ENCODE data around the gene PAPSS1.

The PAPSS1 gene

DNA sequence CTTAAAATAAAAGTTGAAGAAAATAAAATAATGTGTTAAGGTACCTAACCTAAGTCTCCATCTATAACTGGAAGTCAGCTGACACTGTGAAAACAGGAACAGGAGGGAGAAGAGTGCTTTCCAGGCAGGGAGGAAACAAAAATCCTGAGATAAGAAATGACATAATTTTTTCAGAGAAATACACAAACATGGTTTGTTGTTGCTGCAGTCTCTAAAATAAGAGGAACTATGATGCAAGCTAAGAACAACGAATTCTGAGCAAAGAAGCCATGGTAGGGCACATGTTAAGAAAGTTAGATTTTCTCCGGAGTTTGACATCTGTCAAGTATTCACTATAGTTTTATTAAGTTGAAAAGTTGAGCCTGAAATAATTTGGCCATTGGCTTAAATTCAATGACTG lies 26.9 kb downstream of the PAPSS1 start:
- H3K79me2 ChIP-seq (ENCODE audit: insufficient read depth, low read length) = peaks cover 6% of the 10 kb centered on the region; the same call in 1 of the 2 replicates
- H3K9me2 ChIP-seq (replicated peaks; ENCODE audit: low read depth, low read length) = no peaks in the 10 kb centered on the region
- H3K9me3 ChIP-seq (ENCODE audit: insufficient read depth, low read depth, low read length) = no peaks in the 10 kb centered on the region
- H3K4me1 ChIP-seq (ENCODE audit: insufficient read depth, low read length, poor library complexity, severe bottlenecking) = no peaks in the 10 kb centered on the region
- H3K36me3 ChIP-seq (ENCODE audit: insufficient read depth, low read length) = peaks cover 43% of the 10 kb centered on the region; the same call in 1 of the 2 replicates
- no peaks in the 10 kb centered on the region for H3K27me3 ChIP-seq (ENCODE audit: insufficient read depth, low read length, poor library complexity, severe bottlenecking)
- no peak overlapping the region for H2AFZ ChIP-seq (ENCODE audit: low read length)
- H3K4me2 ChIP-seq (ENCODE audit: low read depth, low read length, poor library complexity, severe bottlenecking) = no peak overlapping the region
- TF ChIP-seq, protein P1, sequence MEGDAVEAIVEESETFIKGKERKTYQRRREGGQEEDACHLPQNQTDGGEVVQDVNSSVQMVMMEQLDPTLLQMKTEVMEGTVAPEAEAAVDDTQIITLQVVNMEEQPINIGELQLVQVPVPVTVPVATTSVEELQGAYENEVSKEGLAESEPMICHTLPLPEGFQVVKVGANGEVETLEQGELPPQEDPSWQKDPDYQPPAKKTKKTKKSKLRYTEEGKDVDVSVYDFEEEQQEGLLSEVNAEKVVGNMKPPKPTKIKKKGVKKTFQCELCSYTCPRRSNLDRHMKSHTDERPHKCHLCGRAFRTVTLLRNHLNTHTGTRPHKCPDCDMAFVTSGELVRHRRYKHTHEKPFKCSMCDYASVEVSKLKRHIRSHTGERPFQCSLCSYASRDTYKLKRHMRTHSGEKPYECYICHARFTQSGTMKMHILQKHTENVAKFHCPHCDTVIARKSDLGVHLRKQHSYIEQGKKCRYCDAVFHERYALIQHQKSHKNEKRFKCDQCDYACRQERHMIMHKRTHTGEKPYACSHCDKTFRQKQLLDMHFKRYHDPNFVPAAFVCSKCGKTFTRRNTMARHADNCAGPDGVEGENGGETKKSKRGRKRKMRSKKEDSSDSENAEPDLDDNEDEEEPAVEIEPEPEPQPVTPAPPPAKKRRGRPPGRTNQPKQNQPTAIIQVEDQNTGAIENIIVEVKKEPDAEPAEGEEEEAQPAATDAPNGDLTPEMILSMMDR (conservative IDR thresholded peaks at IDR 0.05; ENCODE audit: low read length) = no peak
- H3K9ac ChIP-seq (ENCODE audit: low read depth, low read length, poor library complexity, severe bottlenecking) = no peak overlapping the region
- H4K20me1 ChIP-seq (ENCODE audit: insufficient read depth, low read length, poor library complexity, severe bottlenecking) = no peaks in the 10 kb centered on the region
- no peak overlapping the region for H3K4me3 ChIP-seq (ENCODE audit: low read length, poor library complexity, severe bottlenecking)
- no peaks in the 10 kb centered on the region for H3F3A ChIP-seq (ENCODE audit: low read depth)

DNA sequence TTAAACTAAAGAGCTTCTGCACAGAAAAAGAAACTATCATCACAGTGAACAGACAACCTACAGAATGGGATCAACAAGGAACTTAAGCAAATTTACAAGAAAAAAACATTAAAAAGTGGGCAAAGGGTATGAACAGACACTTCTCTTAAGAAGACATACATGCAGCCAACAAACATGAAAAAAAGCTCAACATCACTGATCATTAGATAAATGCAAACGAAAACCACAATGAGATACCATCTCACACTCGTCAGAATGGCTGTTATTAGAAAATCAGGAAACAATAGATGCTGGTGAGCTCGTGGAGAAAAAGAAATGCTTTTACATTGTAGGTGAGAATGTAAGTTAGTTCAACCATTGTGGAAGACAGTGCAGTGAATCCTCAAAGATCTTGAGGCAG lies 27.8 kb downstream of the PAPSS1 start:
- Histone ChIP-seq H3K9me3 (ENCODE audit: insufficient read depth, low read depth, low read length) (no peaks in the 10 kb centered on the region), H4K20me1 (ENCODE audit: insufficient read depth, low read length, poor library complexity, severe bottlenecking) (no peaks in the 10 kb centered on the region), H3K27me3 (ENCODE audit: insufficient read depth, low read length, poor library complexity, severe bottlenecking) (no peaks in the 10 kb centered on the region), H3K4me3 (ENCODE audit: low read length, poor library complexity, severe bottlenecking) (no peak overlapping the region), H3K4me2 (ENCODE audit: low read depth, low read length, poor library complexity, severe bottlenecking) (no peak overlapping the region), H3K9me2 (replicated peaks; ENCODE audit: low read depth, low read length) (no peaks in the 10 kb centered on the region), H2AFZ (ENCODE audit: low read length) (no peak overlapping the region), H3K79me2 (ENCODE audit: insufficient read depth, low read length) (no peaks in the 10 kb centered on the region; the same call in 1 of the 2 replicates), H3K4me1 (ENCODE audit: insufficient read depth, low read length, poor library complexity, severe bottlenecking) (no peaks in the 10 kb centered on the region), H3F3A (ENCODE audit: low read depth) (no peaks in the 10 kb centered on the region), H3K36me3 (ENCODE audit: insufficient read depth, low read length) (peaks cover 34% of the 10 kb centered on the region; the same call in 1 of the 2 replicates), H3K9ac (ENCODE audit: low read depth, low read length, poor library complexity, severe bottlenecking) (no peak overlapping the region)
- no peak for TF ChIP-seq EZH2phosphoT487 (IDR thresholded peaks at IDR 0.05; ENCODE audit: borderline replicate concordance)

DNA sequence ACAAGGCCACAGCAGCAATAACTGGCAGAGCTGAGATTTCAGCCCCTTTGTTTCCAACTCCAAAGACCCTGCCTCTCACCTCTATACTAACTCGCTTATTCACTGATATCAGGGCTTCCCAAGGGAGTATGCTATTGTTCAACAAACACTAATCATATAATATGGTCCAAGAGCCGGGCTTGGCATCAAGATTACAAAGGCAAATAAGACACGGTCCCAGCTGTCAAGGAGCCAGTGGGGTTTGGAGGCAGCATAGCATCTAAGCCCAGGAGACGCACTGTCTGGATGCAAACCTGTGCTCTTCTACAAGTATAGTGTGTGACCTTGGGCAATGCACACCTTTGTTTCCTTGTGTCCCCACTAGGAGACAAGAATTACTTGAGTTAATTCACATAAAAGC lies 28.7 kb downstream of the PAPSS1 start:
- H3K36me3 ChIP-seq (ENCODE audit: insufficient read depth, low read length) = peaks cover 32% of the 10 kb centered on the region; the same call in 1 of the 2 replicates
- no peaks in the 10 kb centered on the region for H3K4me1 ChIP-seq (ENCODE audit: insufficient read depth, low read length, poor library complexity, severe bottlenecking)
- H3K4me3 ChIP-seq (ENCODE audit: low read length, poor library complexity, severe bottlenecking) = no peak overlapping the region
- no peaks in the 10 kb centered on the region for H3K9me2 ChIP-seq (replicated peaks; ENCODE audit: low read depth, low read length)
- TF ChIP-seq, protein P1 (conservative IDR thresholded peaks at IDR 0.05; ENCODE audit: low read length) = no peak
- no peaks in the 10 kb centered on the region for H3K27me3 ChIP-seq (ENCODE audit: insufficient read depth, low read length, poor library complexity, severe bottlenecking)
- H3K9me3 ChIP-seq (ENCODE audit: insufficient read depth, low read depth, low read length) = no peaks in the 10 kb centered on the region
- no peaks in the 10 kb centered on the region; the same call in 1 of the 2 replicates for H3K79me2 ChIP-seq (ENCODE audit: insufficient read depth, low read length)
- H3K9ac ChIP-seq (ENCODE audit: low read depth, low read length, poor library complexity, severe bottlenecking) = no peak overlapping the region
- no peaks in the 10 kb centered on the region for H3F3A ChIP-seq (ENCODE audit: low read depth)
- H4K20me1 ChIP-seq (ENCODE audit: insufficient read depth, low read length, poor library complexity, severe bottlenecking) = no peaks in the 10 kb centered on the region
- no peak overlapping the region for H3K4me2 ChIP-seq (ENCODE audit: low read depth, low read length, poor library complexity, severe bottlenecking)
- no peak overlapping the region for H2AFZ ChIP-seq (ENCODE audit: low read length)

DNA sequence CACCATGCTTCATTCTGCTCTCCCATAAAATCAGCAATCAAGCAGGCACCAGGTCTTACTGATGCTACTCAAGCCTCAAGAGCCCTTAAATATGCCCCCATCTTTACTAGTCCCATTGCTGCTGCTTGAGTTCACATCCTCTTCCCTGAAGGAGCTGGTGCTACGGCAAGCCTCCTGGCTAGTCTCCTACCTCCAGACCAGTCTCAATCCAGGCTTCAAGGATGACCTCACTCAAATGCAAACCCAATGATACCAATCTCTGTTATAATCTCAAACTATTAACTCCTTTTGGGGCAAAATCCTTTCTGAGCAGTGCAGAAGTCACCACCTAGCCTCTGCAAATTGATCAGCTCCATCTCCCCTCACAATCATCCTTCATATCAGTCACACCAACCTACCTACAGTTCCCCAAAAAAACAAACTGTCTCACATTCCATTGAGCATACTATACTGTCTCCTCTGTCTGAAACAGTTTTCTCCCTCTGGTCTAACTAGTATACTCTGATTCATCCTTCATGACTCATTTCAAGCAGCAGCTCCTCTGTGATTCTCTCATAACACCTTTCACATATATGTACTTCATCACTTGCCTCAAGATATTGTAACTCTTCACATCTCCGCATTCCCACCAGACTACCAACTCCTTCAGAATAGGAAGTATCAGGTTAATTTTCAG lies 30.0 kb downstream of the PAPSS1 start:
- H3K36me3 ChIP-seq (ENCODE audit: insufficient read depth, low read length) = peaks cover 42% of the 10 kb centered on the region
- TF ChIP-seq EZH2phosphoT487 (IDR thresholded peaks at IDR 0.05; ENCODE audit: borderline replicate concordance) = no peak
- TF ChIP-seq, protein P1 (conservative IDR thresholded peaks at IDR 0.05; ENCODE audit: low read length) = no peak
- H3K4me2 ChIP-seq (ENCODE audit: low read depth, low read length, poor library complexity, severe bottlenecking) = no peak overlapping the region

More for the DNA sequence above, 30.0 kb downstream of the PAPSS1 start:
- no peaks in the 10 kb centered on the region for H3K9me2 ChIP-seq (replicated peaks; ENCODE audit: low read depth, low read length)
- no peaks in the 10 kb centered on the region for H3K9me3 ChIP-seq (ENCODE audit: insufficient read depth, low read depth, low read length)
- H4K20me1 ChIP-seq (ENCODE audit: insufficient read depth, low read length, poor library complexity, severe bottlenecking) = no peaks in the 10 kb centered on the region
- no peaks in the 10 kb centered on the region; the same call in 1 of the 2 replicates for H3K79me2 ChIP-seq (ENCODE audit: insufficient read depth, low read length)
- no peaks in the 10 kb centered on the region for H3F3A ChIP-seq (ENCODE audit: low read depth)
- no peaks in the 10 kb centered on the region for H3K4me1 ChIP-seq (ENCODE audit: insufficient read depth, low read length, poor library complexity, severe bottlenecking)
- no peaks in the 10 kb centered on the region for H3K27me3 ChIP-seq (ENCODE audit: insufficient read depth, low read length, poor library complexity, severe bottlenecking)
- H2AFZ ChIP-seq (ENCODE audit: low read length) = no peak overlapping the region
- no peak overlapping the region for H3K9ac ChIP-seq (ENCODE audit: low read depth, low read length, poor library complexity, severe bottlenecking)
- no peak overlapping the region for H3K4me3 ChIP-seq (ENCODE audit: low read length, poor library complexity, severe bottlenecking)

Measured in Loucy (cell line).